Right lung (tissue), 5 donors: ENCODE results near the gene KIF22. TPM values are rescaled to one million over a fixed set of nuclear protein-coding genes. Genes with fewer than 3 reads are reported as not detected.

Experiments
- DNase-seq, 2 donors: peaks; one replicate each; pipeline ENCODE4 v3.0.0-alpha.2; 2013
- polyA plus RNA-seq, 5 donors: library from polyadenylated mRNA; unstranded; fragments of 120-200 nt; gene quantifications; one replicate each; pipeline versions ENCODE4 v1.2.1 to v1.2.3, GENCODE V29; 2013; ENCODE audit warnings: inconsistent platforms in 1 of 5, low replicate concordance in 1 of 5; ENCODE audit not compliant: insufficient read length in 5 of 5, insufficient read depth in 1 of 5

Gene KIF22
- polyA plus RNA-seq, 5 donors, result 51.0 to 84.4 (median 73.4) TPM

DNA sequence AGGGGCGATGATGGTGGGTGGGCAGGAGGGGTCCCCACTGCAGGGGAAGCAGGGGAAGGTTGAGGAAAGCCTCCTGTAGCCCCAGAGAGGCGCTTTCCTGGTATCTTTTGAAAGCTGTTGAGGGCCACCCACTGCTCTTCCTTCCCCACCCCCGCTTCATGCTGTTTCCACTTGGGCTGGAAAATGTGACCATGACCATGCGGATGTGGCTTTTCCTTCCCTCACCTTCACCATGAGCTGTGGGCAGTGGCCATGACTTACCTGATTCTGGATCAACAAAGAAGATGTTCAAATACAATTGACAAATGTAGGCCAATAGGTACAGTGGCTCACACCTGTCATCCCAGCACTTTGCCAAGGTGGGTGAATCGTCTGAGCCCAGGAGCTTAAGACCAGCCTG is 43.5 kb downstream of the KIF22 start:
- DNase-seq, result no peak

DNA sequence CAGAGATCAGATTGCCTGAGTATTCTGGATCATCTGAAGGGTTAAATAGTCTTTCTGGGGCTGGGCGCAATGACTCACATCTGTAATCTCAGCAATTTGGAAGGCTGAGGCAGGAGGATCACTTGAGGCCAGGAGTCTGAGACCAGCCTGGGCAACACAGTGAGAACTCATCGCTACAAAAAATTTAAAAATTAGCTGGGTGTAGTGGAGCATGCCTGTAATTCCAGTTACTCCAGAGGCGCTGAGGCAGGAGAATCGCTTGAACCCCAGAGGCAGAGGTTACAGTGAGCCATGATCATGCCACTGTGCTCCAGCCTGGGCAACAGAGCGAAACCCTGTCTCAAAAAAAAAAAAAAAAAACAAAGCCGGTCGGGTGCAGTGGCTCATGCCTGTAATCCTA is 45.4 kb downstream of the KIF22 start:
- no peak for DNase-seq

DNA sequence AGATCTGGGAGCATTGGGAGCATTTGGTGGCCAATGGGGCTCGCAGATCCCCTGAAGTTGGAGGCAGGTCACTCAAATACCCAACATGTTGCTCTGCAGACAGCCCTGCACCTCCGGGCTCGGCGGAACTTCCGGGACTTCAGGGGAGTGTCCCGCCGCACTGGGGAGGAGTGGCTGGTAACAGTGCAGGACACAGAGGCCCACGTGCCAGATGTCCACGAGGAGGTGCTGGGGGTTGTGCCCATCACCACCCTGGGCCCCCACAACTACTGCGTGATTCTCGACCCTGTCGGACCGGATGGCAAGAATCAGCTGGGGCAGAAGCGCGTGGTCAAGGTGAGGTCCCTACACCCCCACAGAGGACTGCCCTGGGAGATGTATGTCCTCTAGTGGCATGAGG is 46.1 kb downstream of the KIF22 start:
- no peak for DNase-seq

DNA sequence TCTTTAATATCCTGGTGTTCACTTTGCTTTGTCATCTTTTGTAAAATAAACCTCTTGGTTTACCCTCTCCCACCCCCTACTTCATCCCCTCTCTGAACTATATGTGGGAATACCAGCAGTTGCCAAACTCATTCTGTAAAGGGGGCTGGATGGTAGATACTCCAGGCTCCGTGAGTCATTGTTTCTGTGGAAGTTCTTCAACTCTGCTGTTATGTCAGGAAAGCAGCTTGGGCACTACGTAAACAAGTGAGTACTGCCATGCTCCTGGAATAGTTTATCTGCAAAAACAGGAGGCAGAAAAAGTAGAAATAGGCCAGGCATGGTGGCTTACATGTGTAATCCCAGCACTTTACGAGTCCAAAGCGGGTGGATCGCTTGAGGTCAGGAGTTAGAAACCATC is 47.3 kb downstream of the KIF22 start:
- DNase-seq, result no peak

DNA sequence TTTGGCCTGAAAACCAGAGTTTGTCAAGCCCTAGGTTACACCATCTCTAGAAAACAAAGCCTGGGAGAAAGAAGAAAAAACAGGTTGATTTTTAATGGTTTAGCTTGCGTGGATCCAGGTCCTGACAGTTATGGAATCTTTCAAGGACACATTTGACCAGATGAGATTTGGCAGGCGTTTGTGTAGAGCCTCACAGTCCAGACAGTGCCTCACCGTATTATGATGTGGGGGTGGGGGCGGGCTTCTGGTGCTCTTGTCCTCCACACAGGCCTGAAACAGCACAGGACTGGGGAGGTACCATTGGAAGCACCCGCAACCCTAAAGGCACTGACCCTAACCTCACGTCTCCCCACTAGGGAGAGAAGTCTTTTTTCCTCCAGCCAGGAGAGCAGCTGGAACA is 49.3 kb downstream of the KIF22 start:
- no peak for DNase-seq

DNA sequence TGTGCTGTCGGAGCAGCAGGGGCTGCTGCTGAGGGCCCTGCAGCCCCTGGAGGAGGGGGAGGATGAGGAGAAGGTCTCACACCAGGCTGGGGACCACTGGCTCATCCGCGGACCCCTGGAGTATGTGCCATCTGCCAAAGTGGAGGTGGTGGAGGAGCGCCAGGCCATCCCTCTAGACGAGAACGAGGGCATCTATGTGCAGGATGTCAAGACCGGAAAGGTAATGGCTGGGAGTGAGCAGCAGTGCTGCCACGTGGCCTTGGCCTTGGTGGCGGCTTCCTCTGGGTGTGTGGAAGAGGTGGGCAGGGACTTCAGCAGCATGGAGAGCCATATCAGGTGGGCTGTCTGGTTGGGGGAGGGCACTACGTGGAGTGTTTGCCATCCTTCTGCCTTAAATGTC is 49.7 kb downstream of the KIF22 start:
- DNase-seq, result no peak

DNA sequence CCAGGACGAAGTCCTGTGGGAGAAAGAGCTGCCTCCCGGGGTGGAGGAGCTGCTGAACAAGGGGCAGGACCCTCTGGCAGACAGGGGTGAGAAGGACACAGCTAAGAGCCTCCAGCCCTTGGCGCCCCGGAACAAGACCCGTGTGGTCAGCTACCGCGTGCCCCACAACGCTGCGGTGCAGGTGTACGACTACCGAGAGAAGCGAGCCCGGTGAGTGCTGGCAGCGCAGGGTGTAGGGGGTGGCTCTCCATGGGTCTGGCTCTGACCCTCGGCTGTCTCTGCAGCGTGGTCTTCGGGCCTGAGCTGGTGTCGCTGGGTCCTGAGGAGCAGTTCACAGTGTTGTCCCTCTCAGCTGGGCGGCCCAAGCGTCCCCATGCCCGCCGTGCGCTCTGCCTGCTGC is 51.1 kb downstream of the KIF22 start:
- no peak for DNase-seq

DNA sequence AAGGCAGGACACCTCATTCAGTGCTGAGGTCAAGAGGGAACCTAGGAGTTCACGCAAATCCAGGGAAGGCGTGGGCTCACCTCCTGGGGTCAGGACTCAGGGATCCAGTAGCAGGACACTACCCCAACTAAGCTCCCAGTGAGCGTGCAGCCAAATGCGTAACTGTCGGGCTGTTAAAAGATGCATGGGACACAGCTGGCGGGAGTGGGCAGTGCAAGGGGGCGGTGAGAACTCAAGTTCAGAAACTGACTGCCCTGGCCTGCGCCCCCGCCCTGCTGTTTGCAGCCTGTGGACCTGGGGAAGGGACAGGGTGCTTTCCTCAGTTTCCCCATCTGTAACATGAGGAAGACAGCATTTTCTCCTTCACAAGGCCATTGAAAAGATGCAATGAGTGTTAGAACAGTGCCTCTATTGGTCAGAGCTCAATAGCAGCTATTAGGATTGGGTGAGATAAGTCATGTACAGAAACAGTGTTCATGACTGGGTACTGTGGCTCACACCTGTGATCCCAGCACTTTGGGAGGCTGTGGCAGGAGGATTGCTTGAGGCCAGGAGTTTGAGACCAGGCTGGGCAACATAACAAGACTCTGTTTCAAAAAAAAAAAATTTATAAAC is 52.3 kb downstream of the KIF22 start:
- DNase-seq, result no peak

DNA sequence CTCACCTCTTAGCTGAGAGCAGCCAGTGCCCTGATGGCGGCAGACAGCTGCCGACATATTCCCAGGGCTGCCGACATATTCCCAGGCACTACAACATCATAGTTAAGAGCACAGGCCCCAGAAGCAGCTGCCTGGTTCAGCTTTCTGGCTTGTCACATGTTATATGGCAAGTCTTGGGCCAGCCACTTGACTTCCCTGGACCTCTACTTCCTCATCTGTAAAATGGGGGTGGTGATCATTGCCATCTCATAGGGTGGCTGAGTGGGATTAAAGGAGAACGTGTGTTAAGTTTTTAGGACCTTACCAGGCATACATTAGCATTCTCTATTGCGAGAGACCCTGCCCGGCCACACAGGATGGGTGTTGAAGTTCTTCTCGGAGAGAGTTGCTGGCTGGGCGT is 53.4 kb downstream of the KIF22 start:
- no peak for DNase-seq

DNA sequence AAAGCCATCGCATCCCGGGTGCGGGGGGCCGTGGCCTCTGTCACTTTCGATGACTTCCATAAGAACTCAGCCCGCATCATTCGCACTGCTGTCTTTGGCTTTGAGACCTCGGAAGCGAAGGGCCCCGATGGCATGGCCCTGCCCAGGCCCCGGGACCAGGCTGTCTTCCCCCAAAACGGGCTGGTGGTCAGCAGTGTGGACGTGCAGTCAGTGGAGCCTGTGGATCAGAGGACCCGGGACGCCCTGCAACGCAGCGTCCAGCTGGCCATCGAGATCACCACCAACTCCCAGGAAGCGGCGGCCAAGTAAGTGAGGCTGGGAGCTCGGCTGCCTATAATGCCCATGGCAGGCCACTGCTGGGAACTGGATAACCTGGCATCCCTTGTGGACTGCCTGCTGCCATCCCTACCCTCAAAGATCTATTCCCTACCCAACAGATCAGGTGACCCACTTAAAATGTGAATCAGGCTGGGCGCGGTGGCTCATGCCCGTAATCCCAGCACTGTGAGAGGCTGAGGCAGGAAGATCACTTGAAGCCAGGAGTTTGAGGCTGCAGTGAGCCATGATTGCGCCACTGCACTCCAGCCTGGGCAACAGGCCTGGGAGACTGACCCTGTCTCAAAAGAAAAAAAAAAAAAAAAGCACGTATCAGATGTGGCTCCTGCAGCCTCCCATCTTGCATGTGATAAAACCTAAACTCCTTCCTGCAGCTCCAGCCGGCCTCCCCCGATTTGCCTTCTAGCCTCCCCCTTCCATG is 54.2 kb downstream of the KIF22 start:
- DNase-seq, result no peak

DNA sequence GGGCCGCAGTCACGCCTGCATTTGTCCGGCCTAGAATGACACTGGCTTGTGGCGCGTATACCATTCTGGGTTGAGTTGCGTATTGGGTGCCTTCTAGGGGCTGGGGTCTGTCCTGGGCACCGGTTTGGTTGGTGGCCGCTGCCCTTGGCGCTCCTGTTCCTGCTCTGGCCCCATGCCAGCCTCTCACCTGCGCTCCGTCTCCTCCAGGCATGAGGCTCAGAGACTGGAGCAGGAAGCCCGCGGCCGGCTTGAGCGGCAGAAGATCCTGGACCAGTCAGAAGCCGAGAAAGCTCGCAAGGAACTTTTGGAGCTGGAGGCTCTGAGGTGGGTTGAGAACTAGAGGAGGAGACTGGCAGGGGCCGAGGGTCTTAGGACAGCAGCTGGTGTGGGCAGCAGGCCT is 55.1 kb downstream of the KIF22 start:
- DNase-seq, result no peak

DNA sequence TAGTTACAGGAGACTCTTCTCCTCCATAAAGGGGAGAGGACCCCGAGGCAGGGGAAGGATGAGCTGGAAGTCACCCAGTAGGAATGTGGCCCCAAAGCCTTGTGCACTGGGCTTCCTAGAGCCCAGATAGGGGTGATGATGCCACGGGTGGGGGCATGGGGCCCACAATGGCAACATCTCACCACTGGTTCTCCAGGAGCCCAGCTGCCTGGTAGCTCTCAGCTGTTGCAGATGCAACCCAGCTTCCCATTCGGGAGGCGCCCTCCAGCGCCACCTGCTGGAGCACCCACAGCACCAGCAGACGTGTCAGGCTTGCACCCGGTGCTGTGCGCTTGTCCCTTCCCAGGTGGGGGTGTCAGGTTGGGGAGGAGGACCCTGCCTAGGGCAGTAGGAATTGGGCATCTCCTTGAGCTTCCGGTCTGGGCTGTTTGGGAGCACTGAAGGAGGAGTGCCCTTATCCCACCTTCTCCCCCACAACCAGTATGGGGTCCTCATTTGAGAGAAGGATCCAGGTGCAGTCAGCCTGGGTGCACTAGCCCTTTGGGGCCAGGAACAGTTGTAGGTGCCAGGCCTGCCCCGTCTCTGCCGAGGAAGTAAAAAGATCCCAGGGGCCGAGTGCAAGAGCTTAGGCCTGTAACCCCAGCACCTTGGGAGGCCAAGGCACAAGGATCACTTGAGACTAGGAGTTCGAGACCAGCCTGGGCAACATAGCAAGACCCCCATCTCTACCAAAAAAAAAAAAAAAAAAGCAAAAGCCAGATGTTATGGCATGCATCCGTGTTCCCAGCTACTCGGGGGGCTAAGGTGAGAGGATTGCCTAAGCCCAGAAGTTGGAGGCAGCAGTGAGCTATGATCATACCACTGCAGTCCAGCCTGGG is 58.1 kb downstream of the KIF22 start:
- no peak for DNase-seq

DNA sequence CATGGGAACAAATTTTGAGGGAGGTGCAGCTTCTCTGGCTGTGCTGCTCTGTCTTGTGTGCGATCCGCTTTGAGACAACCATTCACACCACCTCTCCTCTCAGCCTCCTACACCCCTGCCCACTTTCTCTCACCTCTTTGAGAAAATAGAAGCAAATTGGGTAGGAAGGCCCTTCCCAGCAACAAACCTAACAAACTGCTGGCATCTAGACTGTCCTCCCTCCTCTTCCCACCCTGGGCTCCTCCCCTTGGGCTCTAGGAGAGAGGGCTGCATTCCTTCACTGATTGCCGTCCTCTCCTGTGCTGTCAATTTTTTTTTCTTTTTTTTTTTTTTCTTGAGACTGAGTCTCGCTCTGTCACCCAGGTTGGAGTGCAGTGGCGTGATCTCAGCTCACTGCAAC is 59.0 kb downstream of the KIF22 start:
- no peak for DNase-seq

DNA sequence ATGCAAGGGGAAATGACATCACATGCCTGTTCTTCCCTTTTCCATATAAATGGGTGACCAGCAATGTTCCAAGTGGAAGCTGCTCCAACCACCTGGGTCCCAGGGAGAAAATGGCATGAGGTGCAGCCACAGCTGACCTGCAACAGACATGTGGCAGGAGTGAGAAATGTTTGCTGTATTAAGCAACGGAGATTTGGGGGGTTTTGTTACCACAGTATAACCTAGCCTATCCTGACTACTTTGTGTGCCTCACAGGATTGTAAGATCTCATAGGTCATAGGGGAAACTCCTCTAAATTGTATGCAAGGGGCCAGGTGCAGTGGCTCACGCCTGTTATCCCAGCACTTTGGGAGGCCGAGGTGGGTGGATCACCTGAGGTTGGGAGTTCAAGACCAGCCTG is 60.4 kb downstream of the KIF22 start:
- no peak for DNase-seq

DNA sequence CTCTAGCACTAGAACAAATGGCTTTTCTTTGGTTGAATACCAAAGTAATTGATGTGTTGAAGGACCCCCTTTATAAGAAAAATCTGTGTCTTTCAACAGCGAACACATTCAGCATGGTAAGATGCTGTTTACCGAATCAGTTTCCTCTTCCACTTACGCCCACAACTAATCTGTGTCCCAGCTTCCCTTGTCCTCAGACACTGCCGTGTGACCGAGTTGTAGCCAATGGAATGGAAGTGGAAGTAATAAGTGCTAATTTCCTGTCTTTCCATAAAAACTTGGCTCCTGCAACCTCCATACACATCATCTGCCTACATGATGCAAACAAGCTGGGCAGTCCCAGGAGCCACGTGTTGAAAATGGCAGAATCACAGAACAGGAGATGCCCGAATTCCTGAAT is 62.1 kb downstream of the KIF22 start:
- peak; percentile 53 to 65 for DNase-seq

DNA sequence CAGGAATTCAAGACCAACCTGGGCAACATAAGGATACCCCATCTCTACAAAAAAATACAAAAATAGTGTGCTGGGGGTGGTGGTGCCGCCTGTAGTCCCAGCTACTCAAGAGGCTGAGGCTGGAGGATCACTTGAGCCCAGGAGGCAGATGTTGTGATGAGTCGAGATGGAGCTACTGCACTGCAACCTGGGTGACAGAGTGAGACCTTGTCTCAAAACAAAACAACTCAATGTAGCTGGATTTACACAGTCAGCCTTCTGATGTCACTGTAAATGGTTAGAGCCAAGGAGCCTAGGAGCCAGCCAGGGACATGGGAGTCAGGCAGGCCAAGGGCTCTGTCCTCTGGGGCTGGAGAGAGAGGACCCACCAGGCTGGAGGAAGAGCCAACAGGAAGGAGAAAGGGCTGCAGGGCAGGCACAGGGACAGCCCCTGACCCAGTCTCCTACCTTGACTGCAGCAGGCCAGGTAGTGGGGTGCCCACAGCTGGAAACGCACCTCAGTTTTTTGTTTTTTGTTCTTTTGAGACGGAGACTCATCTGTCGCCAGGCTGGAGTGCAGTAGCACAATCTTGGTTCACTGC is 64.1 kb downstream of the KIF22 start:
- no peak for DNase-seq

Other genes starting within 250 kb of the KIF22 start
- 1 to 10 TPM; 1.9 to 2.9 (median 2.3) TPM for gene SPN, start 127.5 kb upstream of the KIF22 start, polyA plus RNA-seq
- gene QPRT, start 111.6 kb upstream of the KIF22 start, polyA plus RNA-seq, result 10 to 100 TPM; 41.9 to 70.9 (median 51.6) TPM
- under 1 TPM; 0.43 to 0.78 (median 0.62) TPM for gene C16orf54, start 44.8 kb upstream of the KIF22 start, polyA plus RNA-seq
- gene ZG16, start 12.5 kb upstream of the KIF22 start, polyA plus RNA-seq, result under 1 TPM in 4 of 5 donors, not detected in 1; 0.04 to 0.18 (median 0.12) TPM
- 100 to 1,000 TPM; 231 to 333 (median 262) TPM for gene MAZ, start 15.8 kb downstream of the KIF22 start, polyA plus RNA-seq
- 10 to 100 TPM; 10.4 to 16.1 (median 12.8) TPM for gene PRRT2, start 21.4 kb downstream of the KIF22 start, polyA plus RNA-seq
- gene PAGR1, start 25.4 kb downstream of the KIF22 start, polyA plus RNA-seq, result 10 to 100 TPM; 26.4 to 46.3 (median 31.3) TPM
- gene MVP, start 29.7 kb downstream of the KIF22 start, polyA plus RNA-seq, result 10 to 100 TPM in 4 of 5 donors, 1 to 10 TPM in 1; 9.6 to 23.1 (median 14.0) TPM
- 10 to 100 TPM; 62.4 to 94.6 (median 84.3) TPM for gene CDIPT, start 72.5 kb downstream of the KIF22 start, polyA plus RNA-seq
- 1 to 10 TPM; 4.1 to 7.8 (median 5.2) TPM for gene SEZ6L2, start 108.8 kb downstream of the KIF22 start, polyA plus RNA-seq
- under 1 TPM; 0.41 to 0.94 (median 0.63) TPM for gene ASPHD1, start 109.7 kb downstream of the KIF22 start, polyA plus RNA-seq
- gene KCTD13, start 135.5 kb downstream of the KIF22 start, polyA plus RNA-seq, result 10 to 100 TPM; 13.8 to 22.9 (median 21.4) TPM
- 100 to 1,000 TPM in 4 of 5 donors, 10 to 100 TPM in 1; 94.6 to 126 (median 108) TPM for gene TMEM219, start 171.3 kb downstream of the KIF22 start, polyA plus RNA-seq
- 10 to 100 TPM; 42.8 to 66.2 (median 54.0) TPM for gene TAOK2, start 183.1 kb downstream of the KIF22 start, polyA plus RNA-seq
- 10 to 100 TPM; 16.8 to 22.5 (median 19.8) TPM for gene HIRIP3, start 204.9 kb downstream of the KIF22 start, polyA plus RNA-seq
- 10 to 100 TPM; 45.5 to 70.9 (median 48.1) TPM for gene INO80E, start 205.5 kb downstream of the KIF22 start, polyA plus RNA-seq
- 1 to 10 TPM; 1.4 to 5.3 (median 3.8) TPM for gene DOC2A, start 220.3 kb downstream of the KIF22 start, polyA plus RNA-seq
- not detected for gene C16orf92, start 232.4 kb downstream of the KIF22 start, polyA plus RNA-seq
- gene TLCD3B, start 240.5 kb downstream of the KIF22 start, polyA plus RNA-seq, result under 1 TPM; 0.66 to 0.97 (median 0.79) TPM